ENCODE measurements around the gene LCA5.

LCA5 gene

GRCh38 chr6:79525272-79526100, 11.7 kb downstream of the LCA5 start:
- TF ChIP-seq CTCF (IDR thresholded peaks at IDR 0.05; ENCODE audit: borderline replicate concordance, extremely low read depth, low read length, poor library complexity, severe bottlenecking) (no peak), EZH2 (IDR thresholded peaks at IDR 0.05; ENCODE audit: borderline replicate concordance, low read depth, low read length, severe bottlenecking) (no peak)
- DNase-seq (no peak), ATAC-seq (ENCODE audit: insufficient read depth, low read depth) (no peak)
- H3K4me1 ChIP-seq (ENCODE audit: insufficient read depth, low read length), result no peaks in the 10 kb centered on the region
- no peak overlapping the region for H3K9ac ChIP-seq (ENCODE audit: low read depth, low read length)
- no peaks in the 10 kb centered on the region for H3K9me3 ChIP-seq (ENCODE audit: insufficient read depth, low read length, severe bottlenecking)
- H3K4me2 ChIP-seq (ENCODE audit: insufficient read depth, low read length), result no peak overlapping the region
- H3K27me3 ChIP-seq (ENCODE audit: insufficient read depth, low read length, poor library complexity), result no peaks in the 10 kb centered on the region
- no peak overlapping the region; a peak in 1 of 4 replicates for H3K4me3 ChIP-seq (ENCODE audit: low read depth in 1 of 2, low read length in 2 of 2)
- H2AFZ ChIP-seq (ENCODE audit: low read depth, low read length), result no peak overlapping the region
- no peaks in the 10 kb centered on the region for H4K20me1 ChIP-seq (ENCODE audit: insufficient read depth, low read length)
- H3K27ac ChIP-seq (ENCODE audit: low read length), result no peak overlapping the region
- no peaks in the 10 kb centered on the region for H3K36me3 ChIP-seq (ENCODE audit: insufficient read depth, low read length)
- H3K79me2 ChIP-seq (ENCODE audit: insufficient read depth, low read length), result no peaks in the 10 kb centered on the region

GRCh38 chr6:79524065-79524464, 13.2 kb downstream of the LCA5 start:
- H3K36me3 ChIP-seq (ENCODE audit: insufficient read depth, low read length), result no peaks in the 10 kb centered on the region
- no peaks in the 10 kb centered on the region for H3K4me1 ChIP-seq (ENCODE audit: insufficient read depth, low read length)
- H3K27me3 ChIP-seq (ENCODE audit: insufficient read depth, low read length, poor library complexity), result no peaks in the 10 kb centered on the region
- no peaks in the 10 kb centered on the region for H3K79me2 ChIP-seq (ENCODE audit: insufficient read depth, low read length)
- no peak overlapping the region for H3K4me3 ChIP-seq (ENCODE audit: low read depth in 1 of 2, low read length in 2 of 2)
- no peak overlapping the region for H2AFZ ChIP-seq (ENCODE audit: low read depth, low read length)
- H3K9ac ChIP-seq (ENCODE audit: low read depth, low read length), result no peak overlapping the region
- ATAC-seq (ENCODE audit: insufficient read depth, low read depth), result no peak
- H3K27ac ChIP-seq (ENCODE audit: low read length), result no peak overlapping the region
- no peak overlapping the region for H3K4me2 ChIP-seq (ENCODE audit: insufficient read depth, low read length)
- TF ChIP-seq EZH2 (IDR thresholded peaks at IDR 0.05; ENCODE audit: borderline replicate concordance, low read depth, low read length, severe bottlenecking) (no peak), CTCF (IDR thresholded peaks at IDR 0.05; ENCODE audit: borderline replicate concordance, extremely low read depth, low read length, poor library complexity, severe bottlenecking) (no peak)
- DNase-seq, result no peak
- no peaks in the 10 kb centered on the region for H3K9me3 ChIP-seq (ENCODE audit: insufficient read depth, low read length, severe bottlenecking)
- H4K20me1 ChIP-seq (ENCODE audit: insufficient read depth, low read length), result no peaks in the 10 kb centered on the region

GRCh38 chr6:79522609-79523008, 14.6 kb downstream of the LCA5 start:
- DNase-seq, result no peak
- Histone ChIP-seq H3K9me3 (ENCODE audit: insufficient read depth, low read length, severe bottlenecking) (no peaks in the 10 kb centered on the region), H3K27me3 (ENCODE audit: insufficient read depth, low read length, poor library complexity) (no peaks in the 10 kb centered on the region), H3K9ac (ENCODE audit: low read depth, low read length) (no peak overlapping the region), H3K27ac (ENCODE audit: low read length) (no peak overlapping the region), H3K79me2 (ENCODE audit: insufficient read depth, low read length) (no peaks in the 10 kb centered on the region), H3K36me3 (ENCODE audit: insufficient read depth, low read length) (no peaks in the 10 kb centered on the region), H4K20me1 (ENCODE audit: insufficient read depth, low read length) (no peaks in the 10 kb centered on the region), H2AFZ (ENCODE audit: low read depth, low read length) (no peak overlapping the region), H3K4me1 (ENCODE audit: insufficient read depth, low read length) (no peaks in the 10 kb centered on the region), H3K4me3 (ENCODE audit: low read depth in 1 of 2, low read length in 2 of 2) (no peak overlapping the region), H3K4me2 (ENCODE audit: insufficient read depth, low read length) (no peak overlapping the region)
- TF ChIP-seq CTCF (IDR thresholded peaks at IDR 0.05; ENCODE audit: borderline replicate concordance, extremely low read depth, low read length, poor library complexity, severe bottlenecking) (no peak), EZH2 (IDR thresholded peaks at IDR 0.05; ENCODE audit: borderline replicate concordance, low read depth, low read length, severe bottlenecking) (no peak)
- ATAC-seq (ENCODE audit: insufficient read depth, low read depth), result no peak
